Activated T-cell treated with anti-CD3 and anti-CD28 coated beads, Interleukin-2, amount 50 U/mL, for 4 hours (primary cell): ENCODE measurements around the gene ECHDC3. TPM values are rescaled to one million over a fixed set of nuclear protein-coding genes. Genes with fewer than 3 reads are reported as not detected.

Experiments used
- ATAC-seq, 2 donors: fragments of 200-7000 bp; cut with Tn5 transposase; one replicate each; pipeline ENCODE4 v1.10.0; 2021
- DNase-seq: peaks from one replicate; pipeline ENCODE4 v3.0.0-alpha.2; 2020
- H3K27me3 Mint-ChIP-seq: one replicate; pipeline ENCODE4 v1.8.0; 2021; ENCODE audit warnings: low read depth, mixed read lengths
- H3K36me3 Mint-ChIP-seq: one replicate; pipeline ENCODE4 v1.8.0; 2022; ENCODE audit warnings: mixed read lengths; ENCODE audit not compliant: insufficient read depth
- H3K4me1 Mint-ChIP-seq: one replicate; pipeline ENCODE4 v1.8.0; 2021; ENCODE audit warnings: low read depth, mixed read lengths
- H3K4me3 Mint-ChIP-seq: one replicate; pipeline ENCODE4 v1.8.0; 2021; ENCODE audit warnings: mild to moderate bottlenecking, moderate library complexity, mixed read lengths
- H3K9me3 Mint-ChIP-seq: one replicate; pipeline ENCODE4 v1.8.0; 2021; ENCODE audit warnings: mixed read lengths
- total RNA-seq, 3 donors: library from RNA; stranded (reverse); gene quantifications; one replicate each; pipeline ENCODE4 v1.2.1, GENCODE V29; 2021

The ECHDC3 gene
- total RNA-seq, 3 donors from 2014 or later: 1.1 to 2.0 (median 1.8) TPM

- ATAC-seq (no peak), DNase-seq (no peak)
- Mint-ChIP-seq H3K4me3 (no peak overlapping the region), H3K9me3 (no peaks in the 10 kb centered on the region), H3K27me3 (no peaks in the 10 kb centered on the region), H3K36me3 (no peaks in the 10 kb centered on the region), H3K4me1 (no peaks in the 10 kb centered on the region)
These were observed 8.2 kb downstream of the ECHDC3 start for GRCh38 chr10:11750420-11750819.

- H3K27me3 Mint-ChIP-seq: no peaks in the 10 kb centered on the region
- no peak overlapping the region for H3K4me3 Mint-ChIP-seq
- no peaks in the 10 kb centered on the region for H3K36me3 Mint-ChIP-seq
- no peaks in the 10 kb centered on the region for H3K9me3 Mint-ChIP-seq
- no peak for DNase-seq
- ATAC-seq: no peak
- peaks cover 2% of the 10 kb centered on the region for H3K4me1 Mint-ChIP-seq
These were observed 12.0 kb downstream of the ECHDC3 start for GRCh38 chr10:11754173-11754572.

- no peak overlapping the region for H3K4me3 Mint-ChIP-seq
- ATAC-seq: no peak
- no peaks in the 10 kb centered on the region for H3K36me3 Mint-ChIP-seq
- peaks cover 2% of the 10 kb centered on the region for H3K4me1 Mint-ChIP-seq
- no peak for DNase-seq
- H3K9me3 Mint-ChIP-seq: no peaks in the 10 kb centered on the region
- no peaks in the 10 kb centered on the region for H3K27me3 Mint-ChIP-seq
These were observed 12.4 kb downstream of the ECHDC3 start for GRCh38 chr10:11754620-11755019.

GRCh38 chr10:11755512-11756263 is 13.5 kb downstream of the ECHDC3 start:
- ATAC-seq (no peak), DNase-seq (no peak)
- no peaks in the 10 kb centered on the region for H3K9me3 Mint-ChIP-seq
- no peaks in the 10 kb centered on the region for H3K27me3 Mint-ChIP-seq
- H3K4me3 Mint-ChIP-seq: no peak overlapping the region
- peaks cover 2% of the 10 kb centered on the region for H3K4me1 Mint-ChIP-seq
- no peaks in the 10 kb centered on the region for H3K36me3 Mint-ChIP-seq

GRCh38 chr10:11756766-11757315 is 14.7 kb downstream of the ECHDC3 start:
- no peaks in the 10 kb centered on the region for H3K36me3 Mint-ChIP-seq
- H3K4me1 Mint-ChIP-seq: peaks cover 2% of the 10 kb centered on the region
- ATAC-seq (no peak), DNase-seq (no peak)
- H3K27me3 Mint-ChIP-seq: no peaks in the 10 kb centered on the region
- no peaks in the 10 kb centered on the region for H3K9me3 Mint-ChIP-seq
- H3K4me3 Mint-ChIP-seq: no peak overlapping the region

GRCh38 chr10:11757454-11757820 is 15.3 kb downstream of the ECHDC3 start:
- Mint-ChIP-seq H3K36me3 (no peaks in the 10 kb centered on the region), H3K4me1 (peaks cover 2% of the 10 kb centered on the region), H3K27me3 (no peaks in the 10 kb centered on the region), H3K4me3 (no peak overlapping the region), H3K9me3 (no peaks in the 10 kb centered on the region)
- ATAC-seq (no peak), DNase-seq (no peak)

- Mint-ChIP-seq H3K9me3 (no peaks in the 10 kb centered on the region), H3K4me3 (no peak overlapping the region), H3K27me3 (peaks cover 1% of the 10 kb centered on the region), H3K4me1 (peaks cover 2% of the 10 kb centered on the region), H3K36me3 (no peaks in the 10 kb centered on the region)
- ATAC-seq (peak; percentile 96 to 97), DNase-seq (peak; percentile 77)
These were observed 15.8 kb downstream of the ECHDC3 start for GRCh38 chr10:11757821-11758463.

GRCh38 chr10:11758527-11759236 is 16.5 kb downstream of the ECHDC3 start:
- no peaks in the 10 kb centered on the region for H3K36me3 Mint-ChIP-seq
- ATAC-seq: no peak
- no peaks in the 10 kb centered on the region for H3K9me3 Mint-ChIP-seq
- peaks cover 2% of the 10 kb centered on the region for H3K4me1 Mint-ChIP-seq
- peaks cover 1% of the 10 kb centered on the region for H3K27me3 Mint-ChIP-seq
- DNase-seq: no peak
- H3K4me3 Mint-ChIP-seq: no peak overlapping the region

- Mint-ChIP-seq H3K36me3 (no peaks in the 10 kb centered on the region), H3K4me3 (no peak overlapping the region), H3K4me1 (peaks cover 2% of the 10 kb centered on the region), H3K9me3 (no peaks in the 10 kb centered on the region), H3K27me3 (peaks cover 1% of the 10 kb centered on the region)
- DNase-seq: no peak
- no peak for ATAC-seq
These were observed 17.2 kb downstream of the ECHDC3 start for GRCh38 chr10:11759347-11759746.

GRCh38 chr10:11760151-11760550 is 18.0 kb downstream of the ECHDC3 start:
- Mint-ChIP-seq H3K9me3 (no peaks in the 10 kb centered on the region), H3K36me3 (no peaks in the 10 kb centered on the region), H3K4me1 (peaks cover 2% of the 10 kb centered on the region), H3K27me3 (peaks cover 1% of the 10 kb centered on the region), H3K4me3 (no peak overlapping the region)
- ATAC-seq: no peak
- no peak for DNase-seq

- no peak for DNase-seq
- H3K9me3 Mint-ChIP-seq: no peaks in the 10 kb centered on the region
- peaks cover 3% of the 10 kb centered on the region for H3K27me3 Mint-ChIP-seq
These were observed 18.7 kb downstream of the ECHDC3 start for GRCh38 chr10:11760861-11761260.

GRCh38 chr10:11761431-11761830 is 19.2 kb downstream of the ECHDC3 start:
- no peaks in the 10 kb centered on the region for H3K36me3 Mint-ChIP-seq
- no peaks in the 10 kb centered on the region for H3K9me3 Mint-ChIP-seq
- H3K27me3 Mint-ChIP-seq: peaks cover 3% of the 10 kb centered on the region
- H3K4me1 Mint-ChIP-seq: peaks cover 2% of the 10 kb centered on the region
- H3K4me3 Mint-ChIP-seq: no peak overlapping the region
- DNase-seq (no peak), ATAC-seq (no peak)

More at GRCh38 chr10:11760861-11761260, 18.7 kb downstream of the ECHDC3 start:
- Mint-ChIP-seq H3K4me1 (peaks cover 2% of the 10 kb centered on the region), H3K36me3 (no peaks in the 10 kb centered on the region), H3K4me3 (no peak overlapping the region)
- ATAC-seq: no peak

- Mint-ChIP-seq H3K9me3 (no peaks in the 10 kb centered on the region), H3K4me3 (no peak overlapping the region), H3K27me3 (peaks cover 3% of the 10 kb centered on the region), H3K36me3 (no peaks in the 10 kb centered on the region), H3K4me1 (no peaks in the 10 kb centered on the region)
- ATAC-seq (no peak), DNase-seq (no peak)
These were observed 20.7 kb downstream of the ECHDC3 start for GRCh38 chr10:11762706-11763500.

- no peaks in the 10 kb centered on the region for H3K9me3 Mint-ChIP-seq
- peaks cover 3% of the 10 kb centered on the region for H3K27me3 Mint-ChIP-seq
- H3K4me3 Mint-ChIP-seq: no peak overlapping the region
- no peaks in the 10 kb centered on the region for H3K4me1 Mint-ChIP-seq
- DNase-seq: no peak
- H3K36me3 Mint-ChIP-seq: no peaks in the 10 kb centered on the region
- ATAC-seq: no peak
These were observed 21.3 kb downstream of the ECHDC3 start for GRCh38 chr10:11763501-11763861.
